GM12873 (cell line): Measurements from ENCODE around the gene STKLD1.

Experiments
- CTCF ChIP-seq: IDR thresholded peaks from 2 replicates; pipeline ENCODE4 v1.5.1; 2012; ENCODE audit warnings: low read depth, mild to moderate bottlenecking, moderate library complexity, low read length, control low read depth; ENCODE audit not compliant: insufficient read depth; ENCODE audit errors: missing control alignments

STKLD1 gene

GRCh38 chr9:133402689-133403088 lies 26.5 kb downstream of the STKLD1 start:
- TF ChIP-seq CTCF: no peak

- TF ChIP-seq CTCF: peak; percentile 71
These were observed 27.7 kb downstream of the STKLD1 start for GRCh38 chr9:133403766-133404453.

- TF ChIP-seq CTCF: no peak
These were observed 28.4 kb downstream of the STKLD1 start for GRCh38 chr9:133404454-133405002.

- TF ChIP-seq CTCF: no peak
These were observed 29.6 kb downstream of the STKLD1 start for GRCh38 chr9:133405508-133406438.

GRCh38 chr9:133406480-133407307 lies 30.5 kb downstream of the STKLD1 start:
- TF ChIP-seq CTCF: peak; percentile 97

- TF ChIP-seq CTCF: no peak
These were observed 31.9 kb downstream of the STKLD1 start for GRCh38 chr9:133408042-133408441.
